ENCODE data around the gene VMP1. TPM values are rescaled to one million over a fixed set of nuclear protein-coding genes. Genes with fewer than 3 reads are reported as not detected.
A peak's percentile ranks its signal among the peaks of the same experiment; 100 is the strongest.
"Not testable (repeated sequence)": the region's sequence is repeated elsewhere in the genome, so short reads cannot be mapped to it uniquely, and the experiment has no call there.

The VMP1 gene
- total and polyA plus RNA-seq, 4 donors, result 46.4 to 118 (median 71.6) TPM

DNA sequence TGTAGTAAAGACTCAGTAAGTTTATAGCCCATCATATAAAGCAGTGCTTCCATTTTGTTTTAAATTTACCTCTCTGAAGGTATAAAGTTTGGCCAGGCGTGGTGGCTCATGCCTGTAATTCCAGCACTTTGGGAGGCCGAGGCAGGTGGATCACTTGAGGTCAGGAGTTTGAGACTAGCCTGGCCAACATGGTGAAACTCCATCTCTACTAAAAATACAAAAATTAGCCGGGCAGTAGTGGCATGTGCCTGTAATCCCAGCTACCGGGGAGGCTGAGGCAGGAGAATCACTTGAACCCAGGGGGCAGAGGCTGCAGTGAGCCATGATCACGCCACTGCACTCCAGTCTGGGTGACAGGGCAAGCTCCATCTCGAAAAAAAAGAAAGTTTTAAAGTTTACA lies 83.0 kb downstream of the VMP1 start:
- H3K27ac ChIP-seq (ENCODE audit: low read depth in 1 of 2, low read length in 2 of 2), result peak overlapping the region; percentile 12 to 33
- 97% methylated on average over 6 of the region's 6 CpGs for WGBS

GRCh38 chr17:59790910-59791309 lies 83.5 kb downstream of the VMP1 start:
- TF ChIP-seq YY1 (IDR thresholded peaks at IDR 0.05) (peak; percentile 19), SP1 (IDR thresholded peaks at IDR 0.05) (no peak), EGR1 (IDR thresholded peaks at IDR 0.05; ENCODE audit: low read depth in 2 of 2) (no peak), FOXA1 (IDR thresholded peaks at IDR 0.05) (no peak), GABPA (IDR thresholded peaks at IDR 0.05 in 1 of 2, conservative IDR thresholded peaks at IDR 0.05 in 1 of 2) (no peak)
- Histone ChIP-seq H3K9ac (ENCODE audit: low read depth in 1 of 2, low read length in 2 of 2) (no peak overlapping the region), H3K27ac (ENCODE audit: low read depth in 1 of 2, low read length in 2 of 2) (no peak overlapping the region), H3K27me3 (ENCODE audit: control insufficient read depth in 4 of 4, insufficient read depth in 4 of 4, low read length in 3 of 4) (no peaks in the 10 kb centered on the region), H3K36me3 (ENCODE audit: control insufficient read depth in 4 of 4, insufficient read depth in 3 of 4, low read depth in 1 of 4, low read length in 3 of 4) (peaks cover 0 to 2% (median 0%) of the 10 kb centered on the region in 4 donors), H3K4me1 (ENCODE audit: control insufficient read depth in 4 of 4, insufficient read depth in 4 of 4, low read length in 3 of 4) (peaks cover 0 to 9% (median 6%) of the 10 kb centered on the region in 4 donors), H3K4me3 (ENCODE audit: low read depth in 1 of 3, low read length in 3 of 3) (no peak overlapping the region), H3K9me3 (ENCODE audit: control insufficient read depth in 4 of 4, low read length in 3 of 4) (no peaks in the 10 kb centered on the region)
- 90% methylated on average over 4 of the region's 4 CpGs for WGBS
- no peak for DNase-seq (ENCODE audit: low spot score)

More for the DNA sequence above, 83.0 kb downstream of the VMP1 start:
- H3K9ac ChIP-seq (ENCODE audit: low read depth in 1 of 2, low read length in 2 of 2); H3K4me1 ChIP-seq (ENCODE audit: control insufficient read depth in 4 of 4, insufficient read depth in 4 of 4, low read length in 3 of 4); H3K36me3 ChIP-seq (ENCODE audit: control insufficient read depth in 4 of 4, insufficient read depth in 3 of 4, low read depth in 1 of 4, low read length in 3 of 4); DNase-seq (ENCODE audit: low spot score); H3K9me3 ChIP-seq (ENCODE audit: control insufficient read depth in 4 of 4, low read length in 3 of 4); H3K4me3 ChIP-seq (ENCODE audit: low read depth in 1 of 3, low read length in 3 of 3); H3K27me3 ChIP-seq (ENCODE audit: control insufficient read depth in 4 of 4, insufficient read depth in 4 of 4, low read length in 3 of 4): not testable (repeated sequence)

DNA sequence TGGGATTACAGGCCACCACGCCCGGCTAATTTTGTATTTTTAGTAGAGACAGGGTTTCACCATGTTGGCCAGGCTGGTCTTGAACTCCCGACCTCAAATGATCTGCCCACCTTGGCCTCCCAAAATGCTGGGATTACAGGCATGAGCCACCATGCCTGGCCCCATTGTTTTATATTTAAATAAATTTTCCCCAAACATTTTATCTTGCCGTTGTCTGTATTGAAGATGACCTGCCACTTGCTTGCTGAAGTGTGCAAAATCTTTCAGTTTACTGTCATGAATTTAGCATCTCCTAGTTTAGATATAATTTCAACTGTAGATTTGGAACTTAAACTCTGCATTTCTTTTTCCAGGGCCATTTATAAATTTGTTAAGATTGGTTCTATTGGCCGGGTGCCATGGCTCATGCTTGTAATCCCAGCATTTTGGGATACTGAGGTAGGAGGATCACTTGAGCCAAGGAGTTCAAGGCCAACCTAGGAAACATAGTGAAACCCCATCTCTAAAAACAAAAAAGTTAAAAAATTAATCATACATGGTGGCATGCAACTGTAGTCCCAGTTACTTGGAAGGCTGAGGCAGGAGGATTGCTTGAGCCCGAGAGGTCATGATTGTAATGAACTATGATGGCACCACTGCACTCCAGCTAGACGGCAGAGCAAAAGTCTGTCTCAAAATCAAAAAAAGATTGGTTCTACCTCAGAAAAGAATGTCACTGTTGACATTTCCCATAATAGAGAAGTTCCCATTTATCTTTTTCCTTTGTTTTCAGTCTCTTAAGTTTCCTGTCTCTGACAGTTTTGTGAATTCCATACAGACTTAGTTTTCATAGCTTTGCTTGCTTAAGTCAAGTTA lies 84.4 kb downstream of the VMP1 start:
- TF ChIP-seq NR2F2 (IDR thresholded peaks at IDR 0.05) (peak; percentile 12), RAD21 (IDR thresholded peaks at IDR 0.05) (no peak), HNF4A (conservative IDR thresholded peaks at IDR 0.05) (no peak)
- no peaks in the 10 kb centered on the region for H3K9me3 ChIP-seq (ENCODE audit: control insufficient read depth in 4 of 4, low read length in 3 of 4)
- H3K27me3 ChIP-seq (ENCODE audit: control insufficient read depth in 4 of 4, insufficient read depth in 4 of 4, low read length in 3 of 4), result no peaks in the 10 kb centered on the region
- peaks cover 0 to 9% (median under 1%) of the 10 kb centered on the region in 4 donors for H3K4me1 ChIP-seq (ENCODE audit: control insufficient read depth in 4 of 4, insufficient read depth in 4 of 4, low read length in 3 of 4)
- WGBS, result 92% methylated on average over 7 of the region's 7 CpGs
- no peak for DNase-seq (ENCODE audit: low spot score)
- H3K9ac ChIP-seq (ENCODE audit: low read depth in 1 of 2, low read length in 2 of 2), result no peak overlapping the region
- peak overlapping the region in 1 of 2 donors; percentile 41 for H3K27ac ChIP-seq (ENCODE audit: low read depth in 1 of 2, low read length in 2 of 2)
- H3K4me3 ChIP-seq (ENCODE audit: low read depth in 1 of 3, low read length in 3 of 3), result no peak overlapping the region
- H3K36me3 ChIP-seq (ENCODE audit: control insufficient read depth in 4 of 4, insufficient read depth in 3 of 4, low read depth in 1 of 4, low read length in 3 of 4), result peaks cover 0 to 2% (median 0%) of the 10 kb centered on the region in 4 donors

- H3K4me3 ChIP-seq (ENCODE audit: low read depth in 1 of 3, low read length in 3 of 3); H3K9ac ChIP-seq (ENCODE audit: low read depth in 1 of 2, low read length in 2 of 2); H3K36me3 ChIP-seq (ENCODE audit: control insufficient read depth in 4 of 4, insufficient read depth in 3 of 4, low read depth in 1 of 4, low read length in 3 of 4); H3K4me1 ChIP-seq (ENCODE audit: control insufficient read depth in 4 of 4, insufficient read depth in 4 of 4, low read length in 3 of 4); H3K9me3 ChIP-seq (ENCODE audit: control insufficient read depth in 4 of 4, low read length in 3 of 4); H3K27me3 ChIP-seq (ENCODE audit: control insufficient read depth in 4 of 4, insufficient read depth in 4 of 4, low read length in 3 of 4); DNase-seq (ENCODE audit: low spot score): not testable (repeated sequence)
- 94% methylated on average over 10 of the region's 10 CpGs for WGBS
- H3K27ac ChIP-seq (ENCODE audit: low read depth in 1 of 2, low read length in 2 of 2), result peak overlapping the region in 1 of 2 donors; percentile 41
Measured at GRCh38 chr17:59792458-59792823, 85.0 kb downstream of the VMP1 start.

- 76% methylated on average over 6 of the region's 6 CpGs for WGBS
- TF ChIP-seq FOXA2 (IDR thresholded peaks at IDR 0.05), result no peak
- TF ChIP-seq, protein P1, sequence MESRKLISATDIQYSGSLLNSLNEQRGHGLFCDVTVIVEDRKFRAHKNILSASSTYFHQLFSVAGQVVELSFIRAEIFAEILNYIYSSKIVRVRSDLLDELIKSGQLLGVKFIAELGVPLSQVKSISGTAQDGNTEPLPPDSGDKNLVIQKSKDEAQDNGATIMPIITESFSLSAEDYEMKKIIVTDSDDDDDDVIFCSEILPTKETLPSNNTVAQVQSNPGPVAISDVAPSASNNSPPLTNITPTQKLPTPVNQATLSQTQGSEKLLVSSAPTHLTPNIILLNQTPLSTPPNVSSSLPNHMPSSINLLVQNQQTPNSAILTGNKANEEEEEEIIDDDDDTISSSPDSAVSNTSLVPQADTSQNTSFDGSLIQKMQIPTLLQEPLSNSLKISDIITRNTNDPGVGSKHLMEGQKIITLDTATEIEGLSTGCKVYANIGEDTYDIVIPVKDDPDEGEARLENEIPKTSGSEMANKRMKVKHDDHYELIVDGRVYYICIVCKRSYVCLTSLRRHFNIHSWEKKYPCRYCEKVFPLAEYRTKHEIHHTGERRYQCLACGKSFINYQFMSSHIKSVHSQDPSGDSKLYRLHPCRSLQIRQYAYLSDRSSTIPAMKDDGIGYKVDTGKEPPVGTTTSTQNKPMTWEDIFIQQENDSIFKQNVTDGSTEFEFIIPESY (IDR thresholded peaks at IDR 0.05), result no peak
- TF ChIP-seq REST (IDR thresholded peaks at IDR 0.05), result no peak
- no peak for TF ChIP-seq YY1 (IDR thresholded peaks at IDR 0.05)
- TF ChIP-seq GABPA (IDR thresholded peaks at IDR 0.05 in 1 of 2, conservative IDR thresholded peaks at IDR 0.05 in 1 of 2), result no peak
- no peak for TF ChIP-seq HNF4A (conservative IDR thresholded peaks at IDR 0.05)
Measured at GRCh38 chr17:59793205-59793604, 85.8 kb downstream of the VMP1 start.

More at GRCh38 chr17:59793205-59793604, 85.8 kb downstream of the VMP1 start:
- H3K4me1 ChIP-seq (ENCODE audit: control insufficient read depth in 4 of 4, insufficient read depth in 4 of 4, low read length in 3 of 4), result peaks cover 0 to 3% (median 0%) of the 10 kb centered on the region in 4 donors
- DNase-seq (ENCODE audit: low spot score), result no peak
- H3K9me3 ChIP-seq (ENCODE audit: control insufficient read depth in 4 of 4, low read length in 3 of 4), result no peaks in the 10 kb centered on the region
- no peak overlapping the region for H3K9ac ChIP-seq (ENCODE audit: low read depth in 1 of 2, low read length in 2 of 2)
- peaks cover 0 to 2% (median 0%) of the 10 kb centered on the region in 4 donors for H3K36me3 ChIP-seq (ENCODE audit: control insufficient read depth in 4 of 4, insufficient read depth in 3 of 4, low read depth in 1 of 4, low read length in 3 of 4)
- no peak overlapping the region for H3K27ac ChIP-seq (ENCODE audit: low read depth in 1 of 2, low read length in 2 of 2)
- H3K27me3 ChIP-seq (ENCODE audit: control insufficient read depth in 4 of 4, insufficient read depth in 4 of 4, low read length in 3 of 4), result no peaks in the 10 kb centered on the region
- no peak overlapping the region for H3K4me3 ChIP-seq (ENCODE audit: low read depth in 1 of 3, low read length in 3 of 3)

All from liver (tissue), 9 donors.